Measurements from ENCODE around the gene MCUB. TPM values are rescaled to one million over a fixed set of nuclear protein-coding genes. Genes with fewer than 3 reads are reported as not detected.

Gene MCUB
- total and polyA plus RNA-seq, 2 of the 13 experiments (the other 11 are each of a cell fraction or from before 2014, with no cell fraction given): 0.95 to 2.2 TPM

DNA sequence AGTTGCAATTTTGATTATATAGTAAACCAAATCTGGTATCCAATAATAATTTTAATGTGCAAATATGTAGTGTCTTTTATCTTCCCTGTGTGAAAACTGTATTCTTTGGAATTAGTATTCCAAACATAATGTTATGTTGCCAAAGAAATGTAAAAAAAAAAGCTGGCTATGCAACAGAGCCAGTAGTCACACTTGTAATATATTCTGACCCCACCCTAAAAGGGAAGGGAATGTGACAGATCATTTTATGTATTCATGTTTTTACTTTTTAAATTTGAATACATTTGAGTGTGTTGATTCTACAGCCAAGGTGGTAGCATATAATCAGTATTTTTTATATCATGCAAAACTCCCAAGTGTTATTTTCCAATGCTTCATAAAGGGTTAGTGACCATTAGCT lies 27.9 kb upstream of the MCUB start:
- no peak overlapping the region for H2AFZ ChIP-seq (ENCODE audit: low read length)
- no peak overlapping the region for H3K4me3 ChIP-seq (replicated peaks in 1 of 3; ENCODE audit: insufficient read depth in 1 of 3, low read depth in 2 of 3, low read length in 3 of 3)
- H3K4me1 ChIP-seq (ENCODE audit: insufficient read depth, low read length): no peaks in the 10 kb centered on the region
- BruUV-seq (replicated peaks): no TSS peak
- no peak overlapping the region for H3K27ac ChIP-seq (ENCODE audit: extremely low read length, insufficient read depth, low read length)
- no peak for DNase-seq (ENCODE audit: low spot score)
- TF ChIP-seq SNAI1 (CRISPR knock-in tag; IDR thresholded peaks at IDR 0.05; ENCODE audit: borderline replicate concordance) (no peak), ZNF350 (CRISPR knock-in tag; IDR thresholded peaks at IDR 0.05; ENCODE audit: borderline replicate concordance, low read depth) (no peak)
- no peak overlapping the region for H3K4me2 ChIP-seq (ENCODE audit: low read depth, low read length)
- H4K20me1 ChIP-seq (ENCODE audit: insufficient read depth, low read length): no peaks in the 10 kb centered on the region
- no peak for ATAC-seq
- in situ Hi-C loops (cut with HindIII; ENCODE audit: extremely low pct_ligation_motif_present, low pct_unique_long_range_greater_than_20kb) (no loop called here), intact Hi-C loops (cut with micrococcal nuclease; ENCODE audit: unreplicated experiment) (no loop called here)
- H3K79me2 ChIP-seq (ENCODE audit: insufficient read depth, low read length): no peaks in the 10 kb centered on the region
- H3K9ac ChIP-seq (ENCODE audit: insufficient read depth, low read depth, low read length): no peak overlapping the region
- no peaks in the 10 kb centered on the region for H3K27me3 ChIP-seq (ENCODE audit: control insufficient read depth in 1 of 2, insufficient read depth in 2 of 2, low read length in 2 of 2)
- ChIA-PET CTCF (ENCODE audit: low intra/inter-chr PET ratio, low total read pairs) (no interaction called here), POLR2A (no interaction called here)
- FAIRE-seq: no peak
- H3K9me3 ChIP-seq (ENCODE audit: low read length): no peaks in the 10 kb centered on the region
- H3K36me3 ChIP-seq (replicated peaks in 1 of 2; ENCODE audit: control insufficient read depth in 1 of 2, insufficient read depth in 2 of 2, low read length in 2 of 2): peaks cover 10 to 61% of the 10 kb centered on the region in 2 experiments; a peak in 4 of 5 replicates

DNA sequence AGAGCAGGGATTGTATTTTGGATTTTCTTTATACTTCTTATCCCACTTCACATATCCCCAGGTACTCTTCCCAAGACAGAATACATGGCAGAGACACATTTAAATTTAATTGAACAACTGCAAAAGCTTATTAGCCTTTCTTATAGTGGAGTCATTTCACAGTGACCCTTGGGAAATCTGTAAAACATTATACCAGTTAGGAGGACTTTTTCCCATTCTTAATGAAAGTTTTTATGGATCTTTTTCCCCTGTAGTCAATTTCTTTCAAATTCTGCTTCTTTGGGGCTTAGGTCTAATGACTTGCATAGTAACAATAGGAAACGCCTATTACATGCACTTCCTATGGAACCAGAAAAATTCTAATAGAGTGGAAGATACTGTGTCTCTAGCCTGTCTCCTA lies 14.6 kb upstream of the MCUB start:
- ChIA-PET CTCF (ENCODE audit: low intra/inter-chr PET ratio, low total read pairs) (no interaction called here), POLR2A (no interaction called here)
- DNase-seq (ENCODE audit: low spot score): no peak
- in situ Hi-C loops (cut with HindIII; ENCODE audit: extremely low pct_ligation_motif_present, low pct_unique_long_range_greater_than_20kb) (no loop called here), intact Hi-C loops (cut with micrococcal nuclease; ENCODE audit: unreplicated experiment) (no loop called here)
- no peak for TF ChIP-seq ZBTB10 (CRISPR knock-in tag; IDR thresholded peaks at IDR 0.05; ENCODE audit: borderline replicate concordance)
- no peak for TF ChIP-seq HMGXB3 (CRISPR knock-in tag; IDR thresholded peaks at IDR 0.05; ENCODE audit: borderline replicate concordance)
- Histone ChIP-seq H3K4me2 (ENCODE audit: low read depth, low read length) (no peak overlapping the region), H3K27ac (ENCODE audit: extremely low read length, insufficient read depth, low read length) (no peak overlapping the region), H3K27me3 (ENCODE audit: control insufficient read depth in 1 of 2, insufficient read depth in 2 of 2, low read length in 2 of 2) (no peaks in the 10 kb centered on the region), H3K79me2 (ENCODE audit: insufficient read depth, low read length) (no peaks in the 10 kb centered on the region), H4K20me1 (ENCODE audit: insufficient read depth, low read length) (no peaks in the 10 kb centered on the region), H3K9ac (ENCODE audit: insufficient read depth, low read depth, low read length) (no peak overlapping the region), H3K9me3 (ENCODE audit: low read length) (no peaks in the 10 kb centered on the region), H3K4me3 (replicated peaks in 1 of 3; ENCODE audit: insufficient read depth in 1 of 3, low read depth in 2 of 3, low read length in 3 of 3) (no peak overlapping the region), H3K4me1 (ENCODE audit: insufficient read depth, low read length) (no peaks in the 10 kb centered on the region), H3K36me3 (replicated peaks in 1 of 2; ENCODE audit: control insufficient read depth in 1 of 2, insufficient read depth in 2 of 2, low read length in 2 of 2) (peaks cover 0 to 11% of the 10 kb centered on the region in 2 experiments; a peak in 2 of 5 replicates), H2AFZ (ENCODE audit: low read length) (no peak overlapping the region)
- ATAC-seq: no peak
- 93% methylated on average over 1 of the region's 1 CpG for WGBS (ENCODE audit: low lambda C conversion rate)
- FAIRE-seq: no peak
- no TSS peak for BruUV-seq (replicated peaks)
